HFFc6 (cell line): Measurements from ENCODE around the gene PARP11. TPM values are rescaled to one million over a fixed set of nuclear protein-coding genes. Genes with fewer than 3 reads are reported as not detected.

ENCODE experiments used
- DNase-seq: peaks from one replicate; pipeline ENCODE4 v3.0.0-alpha.2; 2018
- H3K27ac Mint-ChIP-seq: 2 replicates; pipeline ENCODE4 v1.8.0; 2020; ENCODE audit warnings: mild to moderate bottlenecking, mixed read lengths
- H3K27me3 Mint-ChIP-seq: 2 replicates; pipeline ENCODE4 v1.8.0; 2021; ENCODE audit warnings: mild to moderate bottlenecking, moderate library complexity, mixed read lengths; ENCODE audit not compliant: insufficient read depth
- H3K36me3 Mint-ChIP-seq: 2 replicates; pipeline ENCODE4 v1.8.0; 2021; ENCODE audit warnings: low read depth, mixed read lengths
- H3K4me1 Mint-ChIP-seq: 2 replicates; pipeline ENCODE4 v1.8.0; 2020; ENCODE audit warnings: low read depth, mixed read lengths
- H3K4me3 Mint-ChIP-seq: 2 replicates; pipeline ENCODE4 v1.8.0; 2020; ENCODE audit warnings: mild to moderate bottlenecking, moderate library complexity, mixed read lengths
- H3K9me3 Mint-ChIP-seq: 2 replicates; pipeline ENCODE4 v1.8.0; 2020; ENCODE audit warnings: mild to moderate bottlenecking, mixed read lengths
- total RNA-seq, 6 experiments: library from RNA; stranded (reverse); fragmentation: NEBNext Ultra II Directional; extraction: Animal tissue kit (Norgen Biotek cat#: 25700); gene quantifications; 2 replicates in 1 of 6; 3 replicates in 5 of 6; pipeline ENCODE4 v1.2.3, GENCODE V29; 2021
- TF ChIP-seq, protein P1 (sequence below): fragments of 200-600 bp; sonication (generic); IDR thresholded peaks from 2 replicates; pipeline ENCODE4 v1.5.0; 2021; ENCODE audit warnings: antibody characterized with exemption, mild to moderate bottlenecking

The PARP11 gene
- total RNA-seq, 6 experiments from 2014 or later = 3.2 to 5.0 (median 3.3) TPM

DNA sequence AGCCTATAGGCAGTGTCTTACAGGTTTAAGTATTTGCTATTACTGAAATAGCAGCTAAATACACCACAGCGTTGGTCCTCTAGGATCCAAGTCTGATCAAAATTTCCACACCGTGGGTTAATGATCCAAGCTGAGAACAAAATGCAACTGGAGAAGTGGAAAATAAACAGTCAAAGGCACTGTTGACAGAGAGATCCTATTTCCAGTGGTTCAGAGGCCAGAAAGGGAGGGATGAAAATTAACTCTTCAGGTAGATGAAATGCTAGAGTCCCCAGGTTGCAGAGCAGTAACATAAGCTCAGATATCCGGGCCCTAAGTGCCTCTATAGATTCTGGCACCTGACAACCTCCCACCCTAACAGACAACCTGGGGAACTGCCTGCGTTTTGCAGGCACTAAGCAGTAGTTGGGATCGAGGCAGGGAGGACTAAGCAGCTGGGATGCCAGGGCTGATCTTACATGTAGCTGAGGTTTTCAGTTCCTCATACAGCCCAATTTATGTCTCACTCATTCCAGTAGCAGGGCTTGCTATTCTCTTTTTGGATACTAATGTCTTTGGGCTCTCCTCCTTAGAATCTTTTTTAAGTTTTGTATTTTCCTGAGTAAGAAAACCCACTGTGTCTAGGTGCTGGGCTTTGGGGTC, 77.6 kb downstream of the PARP11 start:
- Mint-ChIP-seq H3K27ac (no peak overlapping the region), H3K9me3 (no peaks in the 10 kb centered on the region), H3K27me3 (peaks cover 4% of the 10 kb centered on the region), H3K36me3 (no peaks in the 10 kb centered on the region), H3K4me1 (peaks cover 5% of the 10 kb centered on the region), H3K4me3 (no peak overlapping the region)
- TF ChIP-seq, protein P1, sequence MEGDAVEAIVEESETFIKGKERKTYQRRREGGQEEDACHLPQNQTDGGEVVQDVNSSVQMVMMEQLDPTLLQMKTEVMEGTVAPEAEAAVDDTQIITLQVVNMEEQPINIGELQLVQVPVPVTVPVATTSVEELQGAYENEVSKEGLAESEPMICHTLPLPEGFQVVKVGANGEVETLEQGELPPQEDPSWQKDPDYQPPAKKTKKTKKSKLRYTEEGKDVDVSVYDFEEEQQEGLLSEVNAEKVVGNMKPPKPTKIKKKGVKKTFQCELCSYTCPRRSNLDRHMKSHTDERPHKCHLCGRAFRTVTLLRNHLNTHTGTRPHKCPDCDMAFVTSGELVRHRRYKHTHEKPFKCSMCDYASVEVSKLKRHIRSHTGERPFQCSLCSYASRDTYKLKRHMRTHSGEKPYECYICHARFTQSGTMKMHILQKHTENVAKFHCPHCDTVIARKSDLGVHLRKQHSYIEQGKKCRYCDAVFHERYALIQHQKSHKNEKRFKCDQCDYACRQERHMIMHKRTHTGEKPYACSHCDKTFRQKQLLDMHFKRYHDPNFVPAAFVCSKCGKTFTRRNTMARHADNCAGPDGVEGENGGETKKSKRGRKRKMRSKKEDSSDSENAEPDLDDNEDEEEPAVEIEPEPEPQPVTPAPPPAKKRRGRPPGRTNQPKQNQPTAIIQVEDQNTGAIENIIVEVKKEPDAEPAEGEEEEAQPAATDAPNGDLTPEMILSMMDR = no peak
- no peak for DNase-seq

DNA sequence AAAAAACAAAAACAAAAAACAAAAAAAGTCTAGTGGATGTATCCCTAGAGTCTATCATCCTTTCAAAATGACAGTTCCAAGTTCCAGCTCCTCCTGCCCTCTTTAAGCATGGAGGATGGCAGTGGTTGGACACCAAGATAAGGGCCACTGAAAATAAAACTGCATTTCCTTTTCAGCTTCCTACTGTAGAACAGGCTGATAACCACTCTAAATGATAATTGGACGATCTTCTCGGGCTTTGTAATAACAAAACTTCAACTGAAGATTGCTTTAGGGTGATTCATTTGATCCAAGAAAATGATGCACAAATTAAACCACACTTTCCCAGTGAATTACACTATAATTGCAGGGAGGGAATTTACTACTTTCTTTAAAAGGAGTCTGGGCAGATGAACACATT, 78.1 kb downstream of the PARP11 start:
- Mint-ChIP-seq H3K4me3 (no peak overlapping the region), H3K4me1 (peaks cover 5% of the 10 kb centered on the region), H3K9me3 (no peaks in the 10 kb centered on the region), H3K27ac (no peak overlapping the region), H3K27me3 (peaks cover 4% of the 10 kb centered on the region), H3K36me3 (no peaks in the 10 kb centered on the region)
- DNase-seq = no peak
- TF ChIP-seq, protein P1 = no peak

DNA sequence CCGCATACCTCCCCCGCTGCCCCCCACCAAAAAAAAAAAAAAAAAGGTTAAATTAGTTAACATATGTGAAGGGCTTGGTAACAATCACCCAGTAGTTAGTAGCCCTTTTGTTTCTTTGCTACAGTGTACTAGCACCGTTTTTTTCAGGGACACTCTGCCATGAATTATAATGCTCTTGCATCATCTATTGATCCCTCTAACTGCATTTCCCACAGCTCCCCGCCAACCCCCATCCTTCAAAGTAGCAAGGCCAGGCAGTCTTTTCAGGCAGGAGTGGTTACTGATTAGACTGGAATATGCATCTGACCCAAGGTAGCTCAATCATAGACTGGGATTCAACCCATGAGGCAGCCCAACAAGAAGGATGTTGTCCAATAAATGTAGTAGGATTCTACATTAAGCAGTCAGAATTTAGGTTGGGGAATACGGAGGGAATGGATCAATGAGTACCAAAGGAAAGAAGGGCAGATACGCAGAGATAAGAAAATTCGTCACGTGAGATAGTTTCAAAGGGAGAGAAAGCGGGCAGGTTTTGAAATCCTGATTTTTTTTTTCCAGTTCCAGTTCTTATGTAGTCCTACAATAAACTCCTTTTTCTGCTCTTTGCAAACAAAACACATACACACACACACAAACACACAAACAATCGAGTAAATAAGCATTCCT, 80.4 kb downstream of the PARP11 start:
- TF ChIP-seq, protein P1 = no peak
- Mint-ChIP-seq H3K36me3 (no peaks in the 10 kb centered on the region), H3K27me3 (peaks cover 6% of the 10 kb centered on the region), H3K4me1 (peaks cover 5% of the 10 kb centered on the region), H3K27ac (no peak overlapping the region), H3K4me3 (no peak overlapping the region), H3K9me3 (no peaks in the 10 kb centered on the region)
- no peak for DNase-seq

GRCh38 chr12:3791256-3791874, 81.8 kb downstream of the PARP11 start:
- no peak for DNase-seq
- no peaks in the 10 kb centered on the region for H3K36me3 Mint-ChIP-seq
- peaks cover 5% of the 10 kb centered on the region for H3K4me1 Mint-ChIP-seq
- TF ChIP-seq, protein P1 = no peak
- H3K27me3 Mint-ChIP-seq = peaks cover 6% of the 10 kb centered on the region
- H3K4me3 Mint-ChIP-seq = no peak overlapping the region
- H3K27ac Mint-ChIP-seq = no peak overlapping the region
- no peaks in the 10 kb centered on the region for H3K9me3 Mint-ChIP-seq

DNA sequence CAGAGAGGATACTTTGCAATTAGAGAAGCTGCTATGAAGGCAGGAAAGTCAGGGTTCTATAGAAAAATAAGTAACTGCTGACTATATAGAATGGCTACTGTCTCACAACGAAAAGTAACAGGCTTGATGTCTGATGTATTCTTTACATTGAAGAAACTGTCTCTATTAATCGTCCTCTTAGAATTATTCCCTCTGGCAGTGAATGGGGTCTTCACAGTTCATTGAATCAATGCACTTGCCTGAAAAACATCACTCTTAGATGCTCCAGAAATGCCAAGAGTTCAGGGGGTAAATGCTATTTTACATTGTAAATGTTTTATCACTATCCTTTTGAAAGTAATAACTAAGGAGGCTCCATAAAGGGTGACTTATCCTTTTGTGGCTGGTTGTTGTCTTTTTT, 82.6 kb downstream of the PARP11 start:
- no peaks in the 10 kb centered on the region for H3K36me3 Mint-ChIP-seq
- no peak overlapping the region for H3K27ac Mint-ChIP-seq
- H3K4me3 Mint-ChIP-seq = no peak overlapping the region
- no peaks in the 10 kb centered on the region for H3K9me3 Mint-ChIP-seq
- TF ChIP-seq, protein P1 = no peak
- DNase-seq = no peak
- peaks cover 6% of the 10 kb centered on the region for H3K27me3 Mint-ChIP-seq
- peaks cover 5% of the 10 kb centered on the region for H3K4me1 Mint-ChIP-seq
